NB4 (cell line): Measurements from ENCODE around the gene C6orf118.
A peak's percentile ranks its signal among the peaks of the same experiment; 100 is the strongest.

ENCODE experiments used
- DNase-seq: peaks from one replicate; pipeline ENCODE4 v3.0.0; 2010; ENCODE audit warnings: low read depth
- H3K4me3 ChIP-seq: one replicate; pipeline ENCODE4 v1.5.1; 2011; ENCODE audit warnings: mild to moderate bottlenecking, low read depth, low read length, moderate library complexity
- MYC ChIP-seq: IDR thresholded peaks from 2 replicates; pipeline ENCODE4 v1.6.1; 2011; ENCODE audit warnings: low read depth, low read length
- POLR2A ChIP-seq: IDR thresholded peaks from 2 replicates; pipeline ENCODE4 v1.6.1; 2011; ENCODE audit warnings: mild to moderate bottlenecking; ENCODE audit not compliant: insufficient read length; ENCODE audit errors: extremely low read depth
- TF ChIP-seq, protein P1 (sequence below): IDR thresholded peaks from one replicate; pipeline ENCODE4 v1.5.1; 2012; ENCODE audit warnings: low read depth, low read length
- TF ChIP-seq, protein P2 (sequence below): IDR thresholded peaks from 2 replicates; pipeline ENCODE4 v1.6.1; 2011; ENCODE audit warnings: low read depth, low read length

The C6orf118 gene

DNA sequence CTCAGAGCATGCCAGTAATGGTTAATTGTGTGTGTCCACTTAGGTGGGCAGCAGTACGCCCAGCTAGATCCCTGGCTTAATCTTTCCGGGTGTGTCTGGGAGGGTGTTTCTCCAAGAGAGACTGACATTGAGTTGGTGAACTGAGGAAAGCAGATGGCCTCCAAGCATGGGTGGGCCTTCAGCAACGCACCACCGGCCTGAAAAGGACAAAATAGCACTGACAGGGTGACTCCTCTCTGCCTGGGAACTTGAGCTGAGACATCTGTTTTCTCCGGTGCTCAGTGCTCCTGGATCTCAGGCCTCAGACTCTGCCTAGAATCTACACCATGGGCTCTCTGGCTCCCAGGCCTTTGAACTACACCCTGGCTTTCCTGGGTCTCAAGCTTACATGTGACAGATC, 43.2 kb downstream of the C6orf118 start:
- TF ChIP-seq POLR2A (no peak), MYC (no peak)
- TF ChIP-seq, protein P1, sequence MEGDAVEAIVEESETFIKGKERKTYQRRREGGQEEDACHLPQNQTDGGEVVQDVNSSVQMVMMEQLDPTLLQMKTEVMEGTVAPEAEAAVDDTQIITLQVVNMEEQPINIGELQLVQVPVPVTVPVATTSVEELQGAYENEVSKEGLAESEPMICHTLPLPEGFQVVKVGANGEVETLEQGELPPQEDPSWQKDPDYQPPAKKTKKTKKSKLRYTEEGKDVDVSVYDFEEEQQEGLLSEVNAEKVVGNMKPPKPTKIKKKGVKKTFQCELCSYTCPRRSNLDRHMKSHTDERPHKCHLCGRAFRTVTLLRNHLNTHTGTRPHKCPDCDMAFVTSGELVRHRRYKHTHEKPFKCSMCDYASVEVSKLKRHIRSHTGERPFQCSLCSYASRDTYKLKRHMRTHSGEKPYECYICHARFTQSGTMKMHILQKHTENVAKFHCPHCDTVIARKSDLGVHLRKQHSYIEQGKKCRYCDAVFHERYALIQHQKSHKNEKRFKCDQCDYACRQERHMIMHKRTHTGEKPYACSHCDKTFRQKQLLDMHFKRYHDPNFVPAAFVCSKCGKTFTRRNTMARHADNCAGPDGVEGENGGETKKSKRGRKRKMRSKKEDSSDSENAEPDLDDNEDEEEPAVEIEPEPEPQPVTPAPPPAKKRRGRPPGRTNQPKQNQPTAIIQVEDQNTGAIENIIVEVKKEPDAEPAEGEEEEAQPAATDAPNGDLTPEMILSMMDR = no peak
- TF ChIP-seq, protein P2, sequence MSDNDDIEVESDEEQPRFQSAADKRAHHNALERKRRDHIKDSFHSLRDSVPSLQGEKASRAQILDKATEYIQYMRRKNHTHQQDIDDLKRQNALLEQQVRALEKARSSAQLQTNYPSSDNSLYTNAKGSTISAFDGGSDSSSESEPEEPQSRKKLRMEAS = no peak
- no peak for DNase-seq
- H3K4me3 ChIP-seq = no peak overlapping the region

DNA sequence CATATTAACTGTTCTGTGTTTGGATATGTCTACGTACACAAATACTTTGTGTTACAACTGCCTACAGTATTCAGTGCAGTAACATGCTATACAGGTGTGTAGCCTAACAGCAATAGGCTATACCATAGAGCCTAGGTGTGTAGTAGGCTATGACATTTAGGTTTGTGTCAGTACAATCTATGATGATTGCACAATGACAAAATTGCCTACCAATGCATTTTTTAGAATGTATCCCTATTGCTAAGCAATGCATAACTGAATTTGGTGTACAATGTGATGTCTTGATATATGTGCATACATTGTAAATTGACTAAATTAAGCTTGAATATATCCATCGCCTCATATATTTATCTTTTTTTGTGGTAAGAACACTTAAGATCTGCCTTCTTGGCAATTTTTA, 48.9 kb downstream of the C6orf118 start:
- no peak overlapping the region for H3K4me3 ChIP-seq
- TF ChIP-seq POLR2A (no peak), MYC (no peak)
- TF ChIP-seq, protein P2 = no peak
- TF ChIP-seq, protein P1 = no peak
- no peak for DNase-seq

DNA sequence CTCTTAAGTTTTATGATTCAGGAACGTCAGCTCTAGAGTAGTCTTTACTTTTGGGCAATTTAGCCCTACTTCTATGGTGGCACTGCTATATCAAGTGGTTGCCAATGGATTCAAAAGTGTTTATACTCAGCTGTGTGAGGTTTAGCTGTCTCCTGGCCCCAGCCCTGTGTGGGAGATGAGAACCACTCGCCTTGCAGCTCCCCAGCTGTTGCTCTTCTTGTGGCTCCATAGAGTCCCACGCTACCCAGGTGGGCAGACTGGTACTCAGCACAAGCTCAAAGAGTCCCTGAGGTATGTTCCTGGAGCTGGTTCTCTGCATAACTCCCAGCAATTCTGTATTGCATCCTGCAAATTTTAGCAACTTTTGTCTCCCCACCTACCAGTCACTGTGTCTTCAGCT, 59.6 kb downstream of the C6orf118 start:
- no peak for DNase-seq
- TF ChIP-seq POLR2A = no peak
- TF ChIP-seq, protein P1 = no peak

DNA sequence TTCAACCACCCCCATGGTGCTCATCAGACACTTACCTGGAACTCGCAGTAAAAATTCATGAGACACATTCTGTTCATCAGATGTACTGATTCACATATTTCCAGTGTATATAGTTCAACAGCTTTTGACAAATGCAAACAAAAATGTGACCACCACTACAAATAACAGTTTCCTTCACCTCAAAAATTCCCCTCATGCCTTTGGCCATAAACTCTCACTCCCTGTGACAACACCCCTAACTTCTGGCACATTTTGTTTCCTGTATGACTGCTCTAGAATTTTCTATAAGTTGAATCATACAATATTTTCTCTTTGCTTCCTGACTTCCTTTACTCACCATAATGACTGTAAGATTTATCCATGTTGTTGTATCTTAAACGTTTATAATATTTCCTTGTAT, 63.7 kb downstream of the C6orf118 start:
- TF ChIP-seq, protein P1 = no peak
- TF ChIP-seq POLR2A = no peak
- TF ChIP-seq, protein P2 = no peak
- TF ChIP-seq MYC = no peak
- DNase-seq = no peak
- no peak overlapping the region for H3K4me3 ChIP-seq

More for the DNA sequence above, 59.6 kb downstream of the C6orf118 start:
- no peak overlapping the region for H3K4me3 ChIP-seq

DNA sequence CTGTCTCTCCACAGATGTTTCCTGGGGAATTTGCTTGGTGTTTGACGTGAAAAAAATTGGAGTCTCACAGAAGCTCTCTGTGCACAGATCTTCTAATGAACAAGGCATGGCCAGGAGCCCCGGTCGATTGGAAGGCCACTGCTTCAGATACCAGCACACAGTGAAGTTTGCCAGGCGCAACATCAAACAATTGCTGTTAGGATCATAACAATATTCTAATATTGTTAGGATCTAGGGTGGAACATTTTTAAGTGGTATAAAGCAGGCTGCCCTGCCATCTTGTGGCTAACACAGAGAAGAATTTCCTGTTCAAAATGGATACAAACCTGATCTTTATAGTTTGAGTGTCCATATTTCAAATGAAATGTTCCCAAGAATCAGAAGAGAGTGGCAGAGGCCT, 64.1 kb downstream of the C6orf118 start:
- H3K4me3 ChIP-seq = no peak overlapping the region
- DNase-seq = peak; percentile 66
- no peak for TF ChIP-seq MYC
- TF ChIP-seq, protein P1 = peak; percentile 46

DNA sequence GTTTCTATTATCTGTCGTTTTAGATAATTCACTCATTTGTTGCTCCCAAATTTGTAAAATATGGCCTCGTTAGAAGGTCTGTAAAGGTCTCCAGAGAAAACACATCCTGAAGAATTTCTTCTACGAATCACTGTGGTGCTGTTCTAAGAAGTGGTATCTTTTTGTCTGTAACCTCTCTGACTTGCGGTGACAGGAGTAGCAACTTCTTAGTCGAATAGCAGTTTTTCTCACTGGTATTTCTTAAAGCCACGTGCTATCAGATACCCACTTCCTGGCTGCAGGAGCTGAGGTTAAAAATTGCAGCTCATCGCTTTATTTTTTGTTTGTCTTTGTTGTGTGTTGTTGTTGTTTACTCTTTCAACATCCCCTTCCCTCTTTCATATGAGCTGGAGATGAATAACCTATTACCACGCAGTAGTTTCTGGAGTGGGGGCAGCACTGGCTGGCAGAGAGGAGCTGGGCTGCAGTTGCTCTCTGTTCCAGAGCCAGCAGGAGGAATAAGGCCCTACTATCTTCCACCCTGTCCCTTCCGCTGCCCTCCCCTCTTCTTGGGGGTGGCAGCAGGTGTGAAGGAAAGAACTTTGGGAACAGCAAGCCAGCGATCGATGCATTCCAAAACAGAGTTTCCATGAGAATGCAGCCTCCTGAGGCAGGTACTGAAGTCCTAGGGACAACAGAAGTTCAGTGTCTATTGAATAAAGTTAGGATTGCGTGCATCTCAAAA, 64.7 kb downstream of the C6orf118 start:
- DNase-seq = no peak
- TF ChIP-seq, protein P2 = no peak
- TF ChIP-seq POLR2A (no peak), MYC (no peak)
- TF ChIP-seq, protein P1 = no peak
- no peak overlapping the region for H3K4me3 ChIP-seq
